Neural progenitor cell (in vitro differentiated cells): Measurements from ENCODE around the gene PPM1H. TPM values are rescaled to one million over a fixed set of nuclear protein-coding genes. Genes with fewer than 3 reads are reported as not detected.

ENCODE experiments used
- DNase-seq: peaks from one replicate; pipeline ENCODE4 v3.0.0-alpha.2; 2016; ENCODE audit warnings: low spot score
- H2AFZ ChIP-seq: fragments of 200-600 bp; sonication (generic); replicated peaks from 2 replicates; pipeline ENCODE4 v1.6.1; 2016; ENCODE audit warnings: antibody characterized with exemption
- H3F3A ChIP-seq: fragments of 200-600 bp; sonication (generic); 2 replicates; pipeline ENCODE4 v1.6.1; 2016; ENCODE audit warnings: antibody characterized with exemption, low read depth
- H3K27ac ChIP-seq: fragments of 200-600 bp; sonication (generic); 2 replicates; pipeline ENCODE4 v1.5.1; 2016; ENCODE audit warnings: mild to moderate bottlenecking
- H3K27me3 ChIP-seq: fragments of 200-600 bp; sonication (generic); 2 replicates; pipeline ENCODE4 v1.6.1; 2016; ENCODE audit warnings: mild to moderate bottlenecking, moderate library complexity
- H3K36me3 ChIP-seq: fragments of 200-600 bp; sonication (generic); 2 replicates; pipeline ENCODE4 v1.5.1; 2016
- H3K4me1 ChIP-seq: fragments of 200-600 bp; sonication (generic); 2 replicates; pipeline ENCODE4 v1.6.1; 2016; ENCODE audit warnings: mixed run types
- H3K4me2 ChIP-seq: fragments of 200-600 bp; sonication (generic); 2 replicates; pipeline ENCODE4 v1.6.1; 2016
- H3K4me3 ChIP-seq: fragments of 200-600 bp; sonication (generic); 2 replicates; pipeline ENCODE4 v1.5.1; 2016
- H3K79me2 ChIP-seq: fragments of 200-600 bp; sonication (generic); 2 replicates; pipeline ENCODE4 v1.6.1; 2016; ENCODE audit warnings: low read depth
- H3K9ac ChIP-seq: fragments of 200-600 bp; sonication (generic); 2 replicates; pipeline ENCODE4 v1.6.1; 2016
- H3K9me3 ChIP-seq: fragments of 200-600 bp; sonication (generic); 2 replicates; pipeline ENCODE4 v1.5.1; 2016; ENCODE audit warnings: low read depth
- H4K20me1 ChIP-seq: fragments of 200-600 bp; sonication (generic); 2 replicates; pipeline ENCODE4 v1.6.1; 2016; ENCODE audit warnings: low read depth
- H3K27ac Mint-ChIP-seq: 3 replicates; pipeline ENCODE4 v1.8.0; 2021; ENCODE audit warnings: mixed read lengths
- H3K27me3 Mint-ChIP-seq: 2 replicates; pipeline ENCODE4 v1.8.0; 2022; ENCODE audit warnings: low read depth, mild to moderate bottlenecking, inconsistent platforms, moderate library complexity, mixed read lengths; ENCODE audit not compliant: insufficient read depth
- H3K36me3 Mint-ChIP-seq: 3 replicates; pipeline ENCODE4 v1.8.0; 2021; ENCODE audit warnings: mixed read lengths
- H3K4me1 Mint-ChIP-seq: 3 replicates; pipeline ENCODE4 v1.8.0; 2021; ENCODE audit warnings: mixed read lengths
- H3K4me3 Mint-ChIP-seq: 3 replicates; pipeline ENCODE4 v1.8.0; 2021; ENCODE audit warnings: mild to moderate bottlenecking, moderate library complexity, mixed read lengths
- H3K9me3 Mint-ChIP-seq: 3 replicates; pipeline ENCODE4 v1.8.0; 2020; ENCODE audit warnings: mixed read lengths
- CTCF ChIP-seq: fragments of 200-600 bp; sonication (generic); IDR thresholded peaks from 2 replicates; pipeline ENCODE4 v1.5.1; 2017; ENCODE audit warnings: antibody characterized with exemption, mild to moderate bottlenecking
- EZH2 ChIP-seq: fragments of 200-600 bp; sonication (generic); IDR thresholded peaks from 2 replicates; pipeline ENCODE4 v1.6.1; 2017; ENCODE audit warnings: antibody characterized with exemption, mild to moderate bottlenecking, moderate library complexity
- EZH2phosphoT487 ChIP-seq: fragments of 200-600 bp; sonication (generic); IDR thresholded peaks from 2 replicates; pipeline ENCODE4 v1.6.1; 2017; ENCODE audit warnings: antibody characterized with exemption
- total RNA-seq: library from RNA; depleted of rRNA; stranded (reverse); fragments of >200 nt; gene quantifications from 2 replicates; pipeline ENCODE4 v1.2.3, GENCODE V29; 2015; ENCODE audit warnings: low replicate concordance

Gene PPM1H
- total RNA-seq, 1 donor from 2014 or later: 4.6 TPM

GRCh38 chr12:62833634-62834033 lies 101.3 kb downstream of the PPM1H start:
- no peak overlapping the region for H3K4me3 Mint-ChIP-seq
- Histone ChIP-seq H2AFZ (no peak overlapping the region), H3F3A (no peaks in the 10 kb centered on the region), H3K79me2 (no peaks in the 10 kb centered on the region), H3K27ac (no peak overlapping the region), H3K9ac (no peak overlapping the region), H3K9me3 (no peaks in the 10 kb centered on the region), H3K27me3 (no peaks in the 10 kb centered on the region), H3K4me3 (no peak overlapping the region), H3K4me2 (no peak overlapping the region), H4K20me1 (no peaks in the 10 kb centered on the region), H3K4me1 (no peaks in the 10 kb centered on the region), H3K36me3 (no peaks in the 10 kb centered on the region)
- no peak overlapping the region for H3K27ac Mint-ChIP-seq
- H3K27me3 Mint-ChIP-seq: peaks cover 5% of the 10 kb centered on the region
- peaks cover 56% of the 10 kb centered on the region for H3K4me1 Mint-ChIP-seq
- DNase-seq: no peak
- TF ChIP-seq EZH2phosphoT487 (no peak), EZH2 (no peak), CTCF (no peak)
- H3K9me3 Mint-ChIP-seq: peaks cover 3% of the 10 kb centered on the region
- peaks cover 12% of the 10 kb centered on the region for H3K36me3 Mint-ChIP-seq

- no peak overlapping the region for H3K4me3 ChIP-seq
- H3K27ac ChIP-seq: no peak overlapping the region
- TF ChIP-seq EZH2 (no peak), EZH2phosphoT487 (no peak), CTCF (no peak)
- peaks cover 5% of the 10 kb centered on the region for H3K27me3 Mint-ChIP-seq
- no peaks in the 10 kb centered on the region for H3K79me2 ChIP-seq
- no peak overlapping the region for H3K4me2 ChIP-seq
- no peaks in the 10 kb centered on the region for H3K9me3 Mint-ChIP-seq
- H3K27me3 ChIP-seq: no peaks in the 10 kb centered on the region
- no peaks in the 10 kb centered on the region for H3F3A ChIP-seq
- no peak overlapping the region for H3K4me3 Mint-ChIP-seq
- H3K4me1 Mint-ChIP-seq: peaks cover 51% of the 10 kb centered on the region
- no peaks in the 10 kb centered on the region for H3K36me3 ChIP-seq
- H3K36me3 Mint-ChIP-seq: peaks cover 11% of the 10 kb centered on the region
- DNase-seq: no peak
- no peak overlapping the region for H3K27ac Mint-ChIP-seq
- no peaks in the 10 kb centered on the region for H3K9me3 ChIP-seq
- no peak overlapping the region for H3K9ac ChIP-seq
- no peaks in the 10 kb centered on the region for H3K4me1 ChIP-seq
- no peak overlapping the region for H2AFZ ChIP-seq
- no peaks in the 10 kb centered on the region for H4K20me1 ChIP-seq
Observed at GRCh38 chr12:62832558-62832957, 102.4 kb downstream of the PPM1H start.

- no peak overlapping the region for H2AFZ ChIP-seq
- no peak for DNase-seq
- TF ChIP-seq EZH2: no peak
- no peak for TF ChIP-seq EZH2phosphoT487
- no peak for TF ChIP-seq CTCF
- H3K79me2 ChIP-seq: no peaks in the 10 kb centered on the region
- Mint-ChIP-seq H3K4me3 (no peak overlapping the region), H3K4me1 (peaks cover 46% of the 10 kb centered on the region), H3K9me3 (no peaks in the 10 kb centered on the region), H3K27me3 (peaks cover 5% of the 10 kb centered on the region), H3K27ac (no peak overlapping the region), H3K36me3 (peaks cover 11% of the 10 kb centered on the region)
- no peaks in the 10 kb centered on the region for H3K36me3 ChIP-seq
- H3K27ac ChIP-seq: no peak overlapping the region
- no peaks in the 10 kb centered on the region for H3F3A ChIP-seq
- H3K27me3 ChIP-seq: no peaks in the 10 kb centered on the region
- H3K4me1 ChIP-seq: no peaks in the 10 kb centered on the region
- H3K9me3 ChIP-seq: no peaks in the 10 kb centered on the region
- H3K4me2 ChIP-seq: no peak overlapping the region
- H3K9ac ChIP-seq: no peak overlapping the region
- no peak overlapping the region for H3K4me3 ChIP-seq
- H4K20me1 ChIP-seq: no peaks in the 10 kb centered on the region
Observed at GRCh38 chr12:62832027-62832426, 102.9 kb downstream of the PPM1H start.

- DNase-seq: no peak
- H3K36me3 ChIP-seq: no peaks in the 10 kb centered on the region
- no peak overlapping the region for H2AFZ ChIP-seq
- H3K36me3 Mint-ChIP-seq: peaks cover 15% of the 10 kb centered on the region
- H3K79me2 ChIP-seq: no peaks in the 10 kb centered on the region
- H3K4me3 Mint-ChIP-seq: no peak overlapping the region
- no peak overlapping the region for H3K4me2 ChIP-seq
- no peak overlapping the region for H3K9ac ChIP-seq
- peaks cover 9% of the 10 kb centered on the region for H3K4me1 Mint-ChIP-seq
- no peak overlapping the region for H3K27ac Mint-ChIP-seq
- no peaks in the 10 kb centered on the region for H3K9me3 ChIP-seq
- no peaks in the 10 kb centered on the region for H3K27me3 ChIP-seq
- no peak overlapping the region for H3K27ac ChIP-seq
- H3F3A ChIP-seq: no peaks in the 10 kb centered on the region
- H3K27me3 Mint-ChIP-seq: peaks cover 2% of the 10 kb centered on the region
- TF ChIP-seq CTCF: no peak
- no peak for TF ChIP-seq EZH2phosphoT487
- no peak for TF ChIP-seq EZH2
- H3K4me3 ChIP-seq: no peak overlapping the region
- H4K20me1 ChIP-seq: no peaks in the 10 kb centered on the region
- H3K9me3 Mint-ChIP-seq: peaks cover 7% of the 10 kb centered on the region
- H3K4me1 ChIP-seq: no peaks in the 10 kb centered on the region
Observed at GRCh38 chr12:62827855-62828254, 107.1 kb downstream of the PPM1H start.
